ENCODE data around the gene SLC35F1. TPM values are rescaled to one million over a fixed set of nuclear protein-coding genes. Genes with fewer than 3 reads are reported as not detected.

Gene SLC35F1
- total and polyA plus RNA-seq, 10 of the 15 experiments (the other 5 are each of a cell fraction or from before 2014, with no cell fraction given) = 0.01 TPM; not detected in 9

- H3K27me3 ChIP-seq (replicated peaks in 1 of 2; ENCODE audit: control insufficient read depth in 2 of 2, insufficient read depth in 2 of 2, low read length in 1 of 2) = peaks cover 3 to 7% of the 10 kb centered on the region in 2 experiments
- no peaks in the 10 kb centered on the region for H3K4me1 ChIP-seq (ENCODE audit: control insufficient read depth, insufficient read depth, low read length)
- in situ Hi-C loops (cut with MboI) (no loop called here), intact Hi-C loops (cut with micrococcal nuclease; ENCODE audit: unreplicated experiment) (no loop called here)
- SMC1A ChIA-PET (ENCODE audit: uncharacterized antibody, unreplicated experiment) = no interaction called here
- ATAC-seq = no peak
- no peaks in the 10 kb centered on the region; the same call in 2 of the 3 replicates for H3K9me3 ChIP-seq (replicated peaks; ENCODE audit: control insufficient read depth, insufficient read depth, low read length)
- WGBS (ENCODE audit: insufficient coverage, insufficient replicate concordance, low lambda C conversion rate, missing lambda C conversion rate) = 20% methylated on average over 1 of the region's 1 CpG
- H3K4me3 ChIP-seq = no peak overlapping the region
- H3K9ac ChIP-seq (ENCODE audit: control insufficient read depth, insufficient read depth, low read length) = no peak overlapping the region
- H3K79me2 ChIP-seq (ENCODE audit: control insufficient read depth, insufficient read depth, low read length) = no peaks in the 10 kb centered on the region
- CTCF ChIA-PET = no interaction called here
- no peak overlapping the region for H3K27ac ChIP-seq (ENCODE audit: control insufficient read depth, insufficient read depth)
- no peaks in the 10 kb centered on the region for H4K20me1 ChIP-seq (ENCODE audit: control insufficient read depth, insufficient read depth)
- RAD21 ChIA-PET (ENCODE audit: unreplicated experiment) = interaction anchor here (1.0 kb wide), 1 partner anchor 9 kb away, joined by 3 read pairs; no protein-coding TSS in a partner anchor
- POLR2A ChIA-PET = no interaction called here
- FAIRE-seq = no peak
- no peak overlapping the region for H3K4me2 ChIP-seq (ENCODE audit: control insufficient read depth, insufficient read depth)
- no peak for TF ChIP-seq POLR2AphosphoS5 (IDR thresholded peaks at IDR 0.05; ENCODE audit: low read length)
- no peak for TF ChIP-seq SUZ12 (IDR thresholded peaks at IDR 0.05; ENCODE audit: unreplicated experiment)
- no peak for TF ChIP-seq POLR2A (IDR thresholded peaks at IDR 0.05; ENCODE audit: low read depth, low read length)
- no peak for TF ChIP-seq IRF3 (IDR thresholded peaks at IDR 0.05)
- TF ChIP-seq ZNF592 (IDR thresholded peaks at IDR 0.05) = no peak
- TF ChIP-seq SKIL (IDR thresholded peaks at IDR 0.05; ENCODE audit: low read depth, poor library complexity, severe bottlenecking) = no peak
- no peak for TF ChIP-seq FOS (IDR thresholded peaks at IDR 0.05; ENCODE audit: borderline replicate concordance, extremely low read depth, insufficient read length)
- no peak for TF ChIP-seq WRNIP1 (IDR thresholded peaks at IDR 0.05; ENCODE audit: borderline replicate concordance, low read depth, low read length)
- TF ChIP-seq RFX5 (IDR thresholded peaks at IDR 0.05; ENCODE audit: low read depth, low read length) = no peak
- H2AFZ ChIP-seq (ENCODE audit: control insufficient read depth, low read depth, low read length) = no peak overlapping the region
- DNase-seq (ENCODE audit: low read depth, low spot score) = no peak
- no peaks in the 10 kb centered on the region for H3K36me3 ChIP-seq (ENCODE audit: control insufficient read depth in 2 of 2, insufficient read depth in 2 of 2, low read length in 1 of 2)
- no TSS peak for BruUV-seq (replicated peaks)
Observed at GRCh38 chr6:117911660-117912059, 4.6 kb downstream of the SLC35F1 start.
